PFSK-1 (cell line): Measurements from ENCODE around the gene PTPRH.

Source experiments
- POLR2AphosphoS5 ChIP-seq: IDR thresholded peaks from 2 replicates; pipeline ENCODE4 v1.6.1; 2012; ENCODE audit warnings: low read depth, mild to moderate bottlenecking, control low read depth, low read length, moderate library complexity
- TF ChIP-seq, protein P1 (sequence below), 2 experiments: IDR thresholded peaks; 2 replicates each; pipeline versions ENCODE4 v1.6.1 to v1.8.0; 2011 to 2012; ENCODE audit warnings: low read depth in 2 of 2, low read length in 2 of 2, control low read depth in 1 of 2, inconsistent platforms in 1 of 2, mild to moderate bottlenecking in 1 of 2, moderate library complexity in 1 of 2; ENCODE audit not compliant: insufficient read depth in 1 of 2

DNA sequence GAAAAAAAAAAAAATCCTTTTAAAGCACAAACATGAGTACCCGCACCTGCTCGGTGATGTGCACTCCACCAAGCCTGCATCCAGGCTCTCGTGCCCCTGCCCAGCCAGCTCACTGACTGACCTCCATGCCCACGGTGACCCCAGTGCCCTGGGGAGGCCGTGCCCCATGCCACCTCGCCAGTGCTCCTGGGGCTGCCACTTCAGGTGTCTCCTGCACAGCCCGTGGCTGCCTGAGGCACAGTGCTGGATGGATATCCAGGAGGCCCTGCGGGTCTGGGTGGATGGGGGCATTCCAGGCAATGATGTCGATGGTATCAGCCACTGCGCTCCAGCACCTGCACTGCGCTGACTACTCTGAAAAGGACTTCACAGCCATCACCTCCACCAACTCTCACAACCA, 40.5 kb upstream of the PTPRH start:
- TF ChIP-seq, protein P1, sequence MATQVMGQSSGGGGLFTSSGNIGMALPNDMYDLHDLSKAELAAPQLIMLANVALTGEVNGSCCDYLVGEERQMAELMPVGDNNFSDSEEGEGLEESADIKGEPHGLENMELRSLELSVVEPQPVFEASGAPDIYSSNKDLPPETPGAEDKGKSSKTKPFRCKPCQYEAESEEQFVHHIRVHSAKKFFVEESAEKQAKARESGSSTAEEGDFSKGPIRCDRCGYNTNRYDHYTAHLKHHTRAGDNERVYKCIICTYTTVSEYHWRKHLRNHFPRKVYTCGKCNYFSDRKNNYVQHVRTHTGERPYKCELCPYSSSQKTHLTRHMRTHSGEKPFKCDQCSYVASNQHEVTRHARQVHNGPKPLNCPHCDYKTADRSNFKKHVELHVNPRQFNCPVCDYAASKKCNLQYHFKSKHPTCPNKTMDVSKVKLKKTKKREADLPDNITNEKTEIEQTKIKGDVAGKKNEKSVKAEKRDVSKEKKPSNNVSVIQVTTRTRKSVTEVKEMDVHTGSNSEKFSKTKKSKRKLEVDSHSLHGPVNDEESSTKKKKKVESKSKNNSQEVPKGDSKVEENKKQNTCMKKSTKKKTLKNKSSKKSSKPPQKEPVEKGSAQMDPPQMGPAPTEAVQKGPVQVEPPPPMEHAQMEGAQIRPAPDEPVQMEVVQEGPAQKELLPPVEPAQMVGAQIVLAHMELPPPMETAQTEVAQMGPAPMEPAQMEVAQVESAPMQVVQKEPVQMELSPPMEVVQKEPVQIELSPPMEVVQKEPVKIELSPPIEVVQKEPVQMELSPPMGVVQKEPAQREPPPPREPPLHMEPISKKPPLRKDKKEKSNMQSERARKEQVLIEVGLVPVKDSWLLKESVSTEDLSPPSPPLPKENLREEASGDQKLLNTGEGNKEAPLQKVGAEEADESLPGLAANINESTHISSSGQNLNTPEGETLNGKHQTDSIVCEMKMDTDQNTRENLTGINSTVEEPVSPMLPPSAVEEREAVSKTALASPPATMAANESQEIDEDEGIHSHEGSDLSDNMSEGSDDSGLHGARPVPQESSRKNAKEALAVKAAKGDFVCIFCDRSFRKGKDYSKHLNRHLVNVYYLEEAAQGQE (IDR thresholded peaks at IDR 0.05; ENCODE audit: insufficient read depth in 1 of 2, low read depth in 2 of 2, low read length in 2 of 2) = no peak
- TF ChIP-seq POLR2AphosphoS5 = no peak
